SHP77 treated with DMSO at 0.1 percent for 48 hours (cell line): ENCODE results near the gene PPP2R5A.
"Not testable (repeated sequence)": the region's sequence is repeated elsewhere in the genome, so short reads cannot be mapped to it uniquely, and the experiment has no call there.

ENCODE experiments used
- DNase-seq: peaks from one replicate; lab custom pipeline; 2025; lab: John Stamatoyannopoulos, UW

Gene PPP2R5A

GRCh38 chr1:212267460-212267859 lies 17.8 kb upstream of the PPP2R5A start:
- no peak for DNase-seq

GRCh38 chr1:212269306-212269705 lies 15.9 kb upstream of the PPP2R5A start:
- no peak for DNase-seq

DNA sequence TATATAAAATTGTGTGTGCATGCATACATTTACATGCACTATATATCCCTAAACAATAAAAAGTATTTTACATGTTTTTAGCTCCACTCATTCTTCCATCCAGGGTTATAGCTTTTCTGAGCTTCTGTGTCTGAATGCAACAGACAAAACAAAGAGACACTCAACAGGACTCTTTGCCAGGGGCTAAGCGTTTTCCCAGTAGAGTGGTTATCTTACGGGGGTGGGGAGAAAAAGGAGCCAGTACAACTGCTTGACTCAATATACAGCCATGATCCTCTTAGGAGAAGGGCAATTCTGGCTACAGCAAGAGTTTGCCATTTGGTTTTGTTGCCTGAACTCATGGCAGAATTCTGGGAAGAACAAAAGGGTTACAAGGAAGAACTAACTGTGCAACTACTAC lies 14.6 kb upstream of the PPP2R5A start:
- no peak for DNase-seq

- DNase-seq, result no peak
These were observed 14.0 kb upstream of the PPP2R5A start for GRCh38 chr1:212271234-212271633.

GRCh38 chr1:212271823-212272485 lies 13.3 kb upstream of the PPP2R5A start:
- no peak for DNase-seq

DNA sequence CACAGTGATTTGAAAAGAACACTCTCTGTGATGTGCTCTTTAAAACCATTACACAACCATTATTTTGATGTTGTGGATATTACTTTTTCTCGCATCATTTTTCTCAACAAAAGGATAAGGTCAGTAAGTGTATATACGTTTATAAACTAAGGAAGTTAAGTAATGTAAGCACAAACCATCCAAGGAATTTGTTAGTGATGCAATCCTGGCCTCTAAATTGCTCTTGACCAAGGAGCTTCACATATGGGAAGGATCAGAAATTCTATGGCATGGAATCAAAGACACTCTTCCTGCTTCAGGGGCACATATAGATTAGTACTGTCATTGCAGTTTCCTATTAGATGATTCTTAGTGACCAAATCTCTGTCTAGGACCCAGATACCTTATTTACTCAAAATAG lies 3.6 kb upstream of the PPP2R5A start:
- DNase-seq, result no peak

DNA sequence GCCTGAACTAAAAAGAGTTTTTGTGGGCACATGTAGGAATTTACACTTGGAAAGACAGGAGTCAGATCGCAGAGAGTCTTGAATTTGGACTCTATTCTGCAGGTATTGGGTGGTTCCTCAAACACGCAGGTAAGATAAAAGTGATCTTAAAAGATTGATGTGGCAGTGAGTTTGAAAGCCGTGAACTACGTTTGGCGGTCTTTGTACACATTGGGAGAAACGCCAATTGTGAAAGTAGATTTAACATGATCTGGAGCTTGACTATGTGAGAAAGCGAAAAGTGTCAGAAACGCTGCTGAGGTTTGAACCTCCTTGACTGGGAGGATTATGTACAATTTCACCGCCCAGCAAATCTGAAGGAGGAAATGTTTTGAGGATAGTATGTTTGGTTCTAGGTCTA lies 1.5 kb upstream of the PPP2R5A start:
- DNase-seq, result no peak

DNA sequence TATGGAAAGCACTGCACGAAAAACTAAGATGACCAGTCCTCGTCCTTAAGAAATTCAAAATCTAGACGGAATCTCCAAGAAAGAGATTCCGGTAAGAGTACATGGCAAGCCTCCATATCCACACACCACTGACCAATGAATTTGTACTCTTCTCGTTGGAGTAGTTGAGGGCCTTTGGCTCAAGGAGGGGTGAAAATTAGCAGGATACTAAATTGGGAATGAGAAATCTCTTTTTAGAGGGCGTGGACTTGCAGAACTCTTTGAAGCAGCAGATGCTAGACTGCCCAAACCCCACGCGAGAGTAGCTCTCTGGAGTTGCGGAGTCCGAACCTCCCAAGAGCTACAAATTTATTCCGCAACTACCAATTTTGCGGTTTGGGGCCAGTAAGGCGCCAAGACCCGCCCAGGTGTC lies 872 bp upstream of the PPP2R5A start:
- no peak for DNase-seq

DNA sequence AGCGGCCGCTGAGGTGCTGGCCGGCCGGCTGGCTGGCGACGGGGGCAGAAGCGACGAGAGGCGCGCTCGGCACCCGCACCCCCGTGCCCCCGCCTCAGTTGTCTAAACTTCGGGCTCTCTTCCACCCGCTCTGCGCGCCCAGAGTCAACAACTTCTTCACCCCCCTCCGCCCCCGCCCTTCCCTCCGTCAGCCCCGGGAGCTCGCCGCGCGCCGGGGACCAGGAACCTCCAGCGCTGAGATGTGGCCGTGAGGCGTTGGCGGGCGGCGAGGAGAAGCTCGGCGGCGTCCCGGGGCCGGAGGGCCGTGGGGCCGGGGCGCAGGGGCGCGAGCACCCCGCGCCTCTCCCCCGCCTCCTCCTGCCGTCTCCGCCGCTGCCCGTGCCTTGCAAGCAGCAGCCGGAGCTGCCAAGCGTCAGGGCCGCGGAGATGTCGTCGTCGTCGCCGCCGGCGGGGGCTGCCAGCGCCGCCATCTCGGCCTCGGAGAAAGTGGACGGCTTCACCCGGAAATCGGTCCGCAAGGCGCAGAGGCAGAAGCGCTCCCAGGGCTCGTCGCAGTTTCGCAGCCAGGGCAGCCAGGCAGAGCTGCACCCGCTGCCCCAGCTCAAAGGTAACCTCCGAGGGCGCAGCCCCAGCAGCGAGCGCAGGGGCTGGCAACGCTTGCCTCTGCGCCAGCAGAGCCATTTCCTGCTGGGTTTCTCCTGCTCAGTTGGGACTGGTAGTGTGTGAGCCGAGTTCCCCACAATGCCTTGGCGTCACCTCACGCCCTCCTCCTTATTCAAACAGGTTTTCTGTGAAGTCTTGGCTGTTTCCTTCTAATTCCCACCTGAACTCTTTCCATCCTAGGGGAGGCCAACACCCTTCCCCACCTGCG lies 710 bp downstream of the PPP2R5A start:
- DNase-seq, result peak; percentile 19

DNA sequence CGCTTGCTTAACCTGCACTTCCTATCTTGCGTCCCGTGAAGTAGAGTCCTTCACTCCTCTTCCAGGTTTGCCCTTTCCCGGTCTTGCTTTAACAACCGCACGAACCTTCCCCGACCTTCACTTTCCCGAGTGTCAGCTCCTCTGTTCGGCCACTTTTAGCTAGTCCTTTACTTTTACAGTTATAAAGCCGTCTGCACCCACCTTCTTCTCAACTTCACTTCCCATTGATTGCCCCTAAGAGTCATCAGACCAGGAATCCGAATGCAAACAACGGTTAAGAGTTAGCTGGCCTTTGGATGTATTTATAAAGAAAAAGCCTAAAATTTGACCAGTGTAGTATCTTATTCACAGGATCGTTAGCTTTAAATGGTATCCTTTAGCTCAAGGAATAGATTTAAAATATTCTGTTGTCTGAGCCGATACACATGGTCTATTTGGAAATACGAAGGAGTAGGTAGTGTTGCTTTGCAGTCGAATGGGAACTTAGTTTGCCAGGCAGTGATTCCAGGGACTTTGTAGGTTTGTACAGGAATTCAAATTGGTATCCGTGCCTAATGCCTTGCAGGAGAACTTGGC lies 1.4 kb downstream of the PPP2R5A start:
- DNase-seq, result no peak

DNA sequence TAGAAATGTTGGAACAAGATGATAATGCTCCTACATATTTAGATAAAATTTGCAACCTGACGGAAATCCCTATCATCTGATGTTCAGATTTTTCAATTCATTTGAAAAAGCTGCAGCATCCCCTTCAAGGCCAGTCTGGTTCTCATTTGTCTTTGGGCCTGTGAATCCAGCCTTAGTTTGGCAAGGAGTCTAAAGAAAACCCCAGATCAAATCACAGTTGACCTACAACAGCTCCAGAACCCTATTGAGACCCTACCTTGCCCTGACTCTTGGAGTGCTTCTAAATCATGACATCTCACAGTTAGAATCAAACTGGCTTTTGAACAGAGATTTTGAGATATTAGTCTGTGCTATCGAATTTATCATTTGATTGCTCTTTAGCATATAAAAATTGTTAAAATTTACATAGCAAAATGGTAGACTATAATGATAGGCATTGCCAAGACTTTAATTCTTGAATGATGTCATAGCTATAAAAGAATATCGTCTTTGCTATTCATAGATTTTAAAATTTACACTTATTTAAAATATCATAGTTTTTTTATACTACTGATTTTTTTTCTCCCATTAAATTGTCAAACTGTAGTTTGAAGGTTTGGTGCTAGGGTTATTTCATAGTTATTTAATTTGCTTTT lies 2.2 kb downstream of the PPP2R5A start:
- no peak for DNase-seq

GRCh38 chr1:212287995-212288394 lies 2.8 kb downstream of the PPP2R5A start:
- DNase-seq, result not testable (repeated sequence)

DNA sequence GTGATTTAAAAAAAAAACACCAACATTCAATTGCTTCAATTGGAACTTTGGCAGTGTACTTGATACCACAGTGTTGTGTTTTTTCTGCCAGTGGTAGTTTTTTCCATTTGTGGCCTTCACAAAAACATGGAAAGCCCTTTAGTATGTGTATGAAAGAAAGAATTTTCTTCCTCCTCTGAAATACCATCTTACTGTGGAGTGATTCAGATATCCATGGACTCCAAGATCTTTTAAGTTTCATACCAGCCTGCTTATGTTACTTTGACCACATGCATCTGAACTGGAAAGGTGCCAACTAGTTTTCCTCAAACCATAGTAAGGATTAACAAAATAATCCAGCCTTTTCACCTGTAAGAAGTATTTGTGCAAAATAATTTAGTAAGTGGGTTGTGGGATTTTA lies 3.4 kb downstream of the PPP2R5A start:
- DNase-seq, result no peak

GRCh38 chr1:212289262-212290077 lies 4.3 kb downstream of the PPP2R5A start:
- no peak for DNase-seq

GRCh38 chr1:212290608-212291007 lies 5.4 kb downstream of the PPP2R5A start:
- no peak for DNase-seq

DNA sequence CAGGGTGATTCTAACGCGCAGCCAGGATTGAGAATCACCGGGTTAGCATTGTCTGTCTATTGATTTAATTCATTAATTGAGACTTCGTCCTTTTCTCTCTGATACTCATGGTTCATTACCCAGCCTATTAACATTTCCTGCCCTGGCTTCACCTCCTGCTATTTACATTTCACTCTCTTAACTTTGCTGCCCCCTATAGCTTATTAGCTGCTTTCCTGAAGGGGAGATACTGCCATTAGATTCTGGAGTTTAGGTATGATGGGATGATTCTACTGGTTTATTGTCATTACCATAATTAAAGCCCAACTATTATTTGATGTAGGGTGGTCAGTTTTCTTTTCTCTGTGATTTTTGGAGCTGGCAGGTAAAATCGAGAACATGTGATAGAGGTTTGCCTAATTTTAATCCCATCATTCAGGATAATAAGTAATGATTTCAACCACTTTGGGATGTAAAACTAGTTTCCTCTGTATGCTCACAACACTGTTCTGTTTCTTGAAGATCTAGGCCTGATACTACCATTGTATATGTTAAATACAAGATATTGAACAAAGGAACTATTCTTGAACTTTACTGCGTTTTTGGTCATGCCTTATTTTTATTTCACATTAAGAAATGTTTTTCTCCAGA lies 6.4 kb downstream of the PPP2R5A start:
- DNase-seq, result peak; percentile 2

GRCh38 chr1:212292250-212293105 lies 7.3 kb downstream of the PPP2R5A start:
- no peak for DNase-seq

DNA sequence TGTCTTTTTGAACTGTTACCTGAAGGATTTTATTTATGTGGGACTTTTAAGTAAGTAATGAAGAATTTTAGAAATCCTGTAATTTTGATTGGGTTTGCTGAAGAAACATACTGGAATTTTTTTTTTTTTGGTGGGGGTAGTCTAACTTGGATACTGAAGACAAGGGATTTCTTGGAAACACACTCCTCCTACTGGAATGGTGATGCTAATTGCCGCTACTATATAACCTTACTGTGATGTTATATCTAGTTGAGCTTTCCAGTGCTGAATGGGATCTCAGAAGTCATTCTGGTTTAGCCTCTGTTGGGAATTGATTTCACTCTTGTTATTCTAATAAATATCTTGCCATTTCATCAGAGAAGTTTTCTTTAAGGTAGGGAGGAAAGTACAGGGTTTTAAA lies 8.4 kb downstream of the PPP2R5A start:
- DNase-seq, result no peak

- no peak for DNase-seq
These were observed 9.8 kb downstream of the PPP2R5A start for GRCh38 chr1:212294983-212295382.

- no peak for DNase-seq
These were observed 10.4 kb downstream of the PPP2R5A start for GRCh38 chr1:212295579-212295978.
